GM20431 (cell line): ENCODE measurements around the gene RUFY2.
"Not testable (repeated sequence)": the region's sequence is repeated elsewhere in the genome, so short reads cannot be mapped to it uniquely, and the experiment has no call there.

Experiments
- in situ Hi-C: fragments of 300-500 bp; cut with MseI, MboI; formaldehyde crosslinking; loops from one replicate; pipeline ENCODE4 v1.15.0; 2020; ENCODE audit warnings: low sequenced_read_pairs; ENCODE audit not compliant: unreplicated experiment

The RUFY2 gene

GRCh38 chr10:68406815-68407548, at the start of gene RUFY2:
TSS of gene RUFY2 (minus strand) at chr10:68407277. CDS start at chr10:68407189, 88 bp downstream.
- in situ Hi-C loops = no loop called here

GRCh38 chr10:68449698-68450097, 42.6 kb upstream of the RUFY2 start:
- in situ Hi-C loops = not testable (repeated sequence)

GRCh38 chr10:68446179-68446578, 39.1 kb upstream of the RUFY2 start:
- in situ Hi-C loops = no loop called here

- in situ Hi-C loops = no loop called here
These were observed 35.9 kb upstream of the RUFY2 start for GRCh38 chr10:68442971-68443370.

- in situ Hi-C loops = no loop called here
These were observed 33.8 kb upstream of the RUFY2 start for GRCh38 chr10:68440898-68441297.

GRCh38 chr10:68435803-68436202, 28.7 kb upstream of the RUFY2 start:
- in situ Hi-C loops = no loop called here

- in situ Hi-C loops = no loop called here
These were observed 27.6 kb upstream of the RUFY2 start for GRCh38 chr10:68434657-68435056.

GRCh38 chr10:68428396-68429104, 21.5 kb upstream of the RUFY2 start:
- in situ Hi-C loops = no loop called here

- in situ Hi-C loops = no loop called here
These were observed 17.5 kb upstream of the RUFY2 start for GRCh38 chr10:68424454-68425014.

- in situ Hi-C loops = no loop called here
These were observed 16.4 kb upstream of the RUFY2 start for GRCh38 chr10:68423522-68423921.

- in situ Hi-C loops = no loop called here
These were observed 12.3 kb upstream of the RUFY2 start for GRCh38 chr10:68419376-68419775.

GRCh38 chr10:68408898-68409518, 1.9 kb upstream of the RUFY2 start:
- in situ Hi-C loops = no loop called here

- in situ Hi-C loops = no loop called here
These were observed 814 bp downstream of the RUFY2 start for GRCh38 chr10:68406111-68406814.

GRCh38 chr10:68403701-68404100, 3.4 kb downstream of the RUFY2 start:
- in situ Hi-C loops = no loop called here

- in situ Hi-C loops = no loop called here
These were observed 4.8 kb downstream of the RUFY2 start for GRCh38 chr10:68402276-68402675.

- in situ Hi-C loops = no loop called here
These were observed 10.1 kb downstream of the RUFY2 start for GRCh38 chr10:68397005-68397404.

GRCh38 chr10:68385740-68386139, 21.3 kb downstream of the RUFY2 start:
- in situ Hi-C loops = no loop called here

- in situ Hi-C loops = no loop called here
These were observed 35.5 kb downstream of the RUFY2 start for GRCh38 chr10:68371604-68372003.

GRCh38 chr10:68367121-68367520, 40.0 kb downstream of the RUFY2 start:
- in situ Hi-C loops = no loop called here

GRCh38 chr10:68366600-68366999, 40.5 kb downstream of the RUFY2 start:
- in situ Hi-C loops = no loop called here
